ENCODE measurements around the gene ZNF358. TPM values are rescaled to one million over a fixed set of nuclear protein-coding genes. Genes with fewer than 3 reads are reported as not detected.

The ZNF358 gene
- total RNA-seq, 1 donor from 2014 or later, result 24.2 TPM

DNA sequence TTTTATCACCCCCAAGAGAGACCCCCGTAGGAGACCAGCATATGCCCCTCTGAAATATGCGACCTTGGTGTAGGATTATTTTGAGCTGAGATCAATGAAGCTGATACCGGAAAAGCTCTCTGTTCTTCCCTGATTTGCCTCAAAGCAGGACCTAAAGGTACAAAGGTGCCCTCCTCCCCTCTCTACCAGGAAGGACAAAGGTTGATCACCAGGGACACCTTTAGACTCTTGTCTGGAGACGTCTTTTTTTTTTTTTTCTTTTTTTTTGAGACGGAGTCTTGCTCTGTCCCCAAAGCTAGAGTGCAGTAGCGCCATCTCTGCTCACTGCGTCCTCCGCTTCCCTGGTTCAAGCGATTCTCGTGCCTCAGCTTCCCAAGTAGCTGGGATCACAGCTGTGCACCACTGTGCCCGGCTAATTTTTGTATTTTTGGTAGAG, 26.3 kb upstream of the ZNF358 start:
- no peak for DNase-seq

DNA sequence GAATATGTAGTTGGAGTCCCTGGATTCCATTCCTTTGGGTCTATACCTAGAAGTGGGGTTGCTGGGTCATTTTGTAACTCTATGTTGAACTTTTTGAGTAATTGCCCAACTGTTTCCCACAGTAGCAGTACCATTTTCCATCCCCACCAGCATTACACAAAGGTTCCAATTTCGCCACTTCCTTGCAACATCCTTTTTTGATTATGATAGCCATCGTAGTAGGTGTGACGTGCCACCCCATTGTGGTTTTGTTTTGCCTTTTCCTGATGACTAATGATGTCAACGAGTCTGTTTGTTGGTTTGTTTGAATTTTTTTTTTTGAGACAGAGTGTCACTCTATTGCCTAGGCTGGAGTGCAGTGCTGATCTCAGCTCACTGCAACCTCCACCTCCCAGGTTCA, 23.8 kb upstream of the ZNF358 start:
- DNase-seq, result no peak

DNA sequence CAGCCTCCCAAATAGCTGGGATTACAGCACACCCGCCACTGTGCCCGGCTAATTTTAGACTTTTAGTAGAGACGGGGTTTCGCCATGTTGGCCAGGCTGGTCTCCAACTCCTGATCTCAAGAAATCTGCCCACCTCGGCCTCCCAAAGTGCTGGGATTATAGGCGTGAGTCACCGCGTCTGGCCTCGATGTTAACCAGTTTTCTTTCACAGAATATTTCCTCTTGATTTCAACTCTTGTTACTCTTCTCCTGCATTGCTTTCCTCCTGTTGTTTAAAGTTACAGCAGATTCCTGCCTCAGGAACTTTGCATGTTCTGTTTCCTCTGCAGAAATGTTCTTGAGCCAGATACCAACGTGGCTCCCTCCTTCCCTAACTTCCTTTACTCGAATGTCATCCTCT, 23.3 kb upstream of the ZNF358 start:
- no peak for DNase-seq

DNA sequence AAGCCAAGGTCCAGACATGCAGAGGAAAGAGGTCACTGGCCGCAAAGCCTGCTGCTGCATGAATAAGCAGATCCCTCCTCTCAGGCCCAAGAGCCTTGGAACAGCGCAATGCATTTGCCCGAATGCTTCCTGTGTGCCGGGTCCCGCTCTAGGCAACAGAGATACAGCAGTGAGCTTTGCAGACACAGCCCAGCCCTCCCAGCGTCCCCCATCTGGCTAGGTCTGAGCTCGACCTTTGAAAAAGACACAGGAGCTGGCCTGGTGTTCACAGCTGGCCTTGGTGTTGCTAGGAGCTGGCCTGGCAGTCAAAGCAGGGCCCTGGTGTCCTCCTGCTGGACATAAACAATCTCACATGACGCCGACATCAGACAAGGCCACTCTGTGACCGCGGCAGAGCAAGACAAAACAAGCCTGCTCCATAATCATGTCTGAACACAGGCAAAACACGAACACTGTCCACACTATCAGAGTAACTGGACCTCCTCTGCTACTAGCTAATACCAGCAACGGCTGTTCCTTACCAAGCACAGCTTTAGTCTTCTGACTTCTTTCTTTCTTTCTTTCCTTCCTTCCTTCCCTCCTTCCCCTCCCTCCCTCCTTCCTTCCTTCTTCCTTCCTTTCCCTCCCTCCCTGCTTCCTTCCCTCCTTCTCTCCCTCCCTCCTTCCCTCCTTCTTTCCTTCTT, 21.3 kb upstream of the ZNF358 start:
- peak; percentile 40 for DNase-seq

DNA sequence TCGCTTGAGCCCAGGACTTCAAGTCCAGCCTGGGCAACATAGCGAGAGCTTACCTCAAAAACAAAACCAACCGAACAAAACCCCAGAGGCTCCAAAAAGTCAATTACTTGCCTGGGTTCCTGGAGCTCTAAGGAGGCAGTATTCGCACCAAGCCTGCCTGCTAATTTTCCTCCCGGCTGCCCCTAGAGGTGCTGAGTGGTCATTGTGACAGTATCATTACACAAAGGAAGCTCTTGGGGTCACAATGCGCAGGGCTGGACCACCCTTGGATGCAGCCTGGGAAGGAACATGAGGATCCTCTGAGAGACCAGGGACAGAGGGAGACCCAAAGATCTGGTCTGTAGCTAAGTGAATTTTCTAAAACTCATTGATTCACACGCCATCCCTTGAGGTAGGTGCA, 18.6 kb upstream of the ZNF358 start:
- DNase-seq, result no peak

DNA sequence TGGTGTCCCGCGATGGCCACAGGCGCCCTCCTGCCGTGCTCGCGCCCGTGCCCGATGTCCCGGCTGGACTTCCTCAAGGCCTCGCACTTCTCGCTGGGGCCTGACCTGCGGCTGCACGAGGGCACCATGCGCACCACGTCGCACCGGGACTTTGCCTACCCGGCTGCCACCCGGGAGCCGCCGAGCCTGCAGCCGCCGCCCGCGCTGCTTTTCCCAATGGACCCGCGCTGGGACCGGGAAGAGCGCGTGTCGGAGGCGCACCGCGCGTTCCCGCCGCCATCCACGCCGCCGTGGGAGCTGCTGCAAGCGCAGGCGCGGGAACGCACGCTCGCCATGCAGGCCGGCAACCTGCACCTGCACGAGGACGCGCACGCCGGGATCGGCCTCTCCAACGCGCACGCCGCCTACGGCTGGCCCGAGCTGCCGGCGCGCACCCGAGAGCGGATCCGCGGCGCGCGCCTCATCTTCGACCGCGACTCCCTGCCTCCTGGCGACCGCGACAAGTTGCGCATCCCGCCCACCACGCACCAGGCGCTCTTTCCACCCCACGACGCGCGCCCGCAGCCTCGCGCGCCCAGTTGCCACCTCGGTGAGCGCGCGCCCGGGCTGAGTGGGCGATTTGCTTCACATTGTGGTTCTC, 15.0 kb upstream of the ZNF358 start:
- DNase-seq, result peak; percentile 73

DNA sequence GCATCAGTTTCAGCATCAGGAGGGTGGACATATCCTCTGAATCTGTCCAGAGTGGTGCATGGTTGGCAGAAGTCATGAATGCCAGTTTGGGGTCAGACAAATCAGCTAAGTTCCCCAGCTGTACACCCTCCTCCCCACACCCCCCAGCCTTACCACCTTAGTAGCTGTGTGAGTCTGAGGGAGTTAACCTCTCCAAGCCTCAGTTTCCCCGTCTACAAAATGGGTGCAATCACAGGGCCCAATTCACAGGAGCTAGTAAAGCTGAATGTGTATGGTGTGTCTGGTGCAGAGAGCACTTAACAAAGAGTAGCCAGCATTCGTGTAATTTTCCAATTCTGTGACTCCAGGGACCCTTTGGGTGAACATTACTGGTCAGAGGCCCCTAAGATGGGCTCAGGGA, 13.4 kb upstream of the ZNF358 start:
- DNase-seq, result no peak

DNA sequence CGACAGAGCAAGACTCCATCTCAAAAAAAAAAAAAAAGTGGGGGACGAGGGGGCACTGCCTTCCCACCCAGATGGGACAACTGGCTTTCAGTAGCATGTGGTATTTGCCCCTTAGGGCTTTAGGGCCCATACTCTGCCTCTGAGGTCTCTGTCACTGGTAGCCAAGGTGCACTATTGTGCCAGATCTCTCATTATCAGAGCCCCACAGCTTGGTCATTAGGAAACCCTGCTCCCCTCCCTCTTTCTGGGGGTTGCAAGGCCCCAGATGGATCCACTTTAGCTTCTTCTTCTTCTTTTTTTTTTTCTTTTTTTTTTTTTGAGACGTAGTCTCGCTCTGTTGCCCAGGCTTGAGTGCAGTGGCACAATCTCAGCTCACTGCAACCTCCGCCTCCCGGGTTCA, 11.2 kb upstream of the ZNF358 start:
- no peak for DNase-seq

DNA sequence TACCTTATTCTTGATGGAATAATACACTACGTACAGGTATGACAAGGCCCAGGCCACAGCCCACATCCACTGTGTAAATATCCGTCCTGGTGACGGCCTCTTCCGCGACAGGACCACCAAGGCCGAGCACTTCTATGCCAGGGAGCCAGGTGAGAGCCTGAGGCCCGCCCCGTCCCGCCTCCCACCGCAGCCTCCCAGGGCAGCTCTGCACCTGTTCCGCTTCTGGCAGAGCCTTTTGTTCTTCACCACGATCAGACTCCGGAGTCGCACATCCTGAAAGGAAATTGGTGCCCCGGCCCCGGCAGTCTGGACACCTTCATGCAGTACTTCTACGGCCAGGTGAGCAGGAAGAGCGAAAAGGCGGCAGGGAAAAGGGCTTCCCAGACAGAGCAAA, 10.6 kb upstream of the ZNF358 start:
- DNase-seq, result no peak

DNA sequence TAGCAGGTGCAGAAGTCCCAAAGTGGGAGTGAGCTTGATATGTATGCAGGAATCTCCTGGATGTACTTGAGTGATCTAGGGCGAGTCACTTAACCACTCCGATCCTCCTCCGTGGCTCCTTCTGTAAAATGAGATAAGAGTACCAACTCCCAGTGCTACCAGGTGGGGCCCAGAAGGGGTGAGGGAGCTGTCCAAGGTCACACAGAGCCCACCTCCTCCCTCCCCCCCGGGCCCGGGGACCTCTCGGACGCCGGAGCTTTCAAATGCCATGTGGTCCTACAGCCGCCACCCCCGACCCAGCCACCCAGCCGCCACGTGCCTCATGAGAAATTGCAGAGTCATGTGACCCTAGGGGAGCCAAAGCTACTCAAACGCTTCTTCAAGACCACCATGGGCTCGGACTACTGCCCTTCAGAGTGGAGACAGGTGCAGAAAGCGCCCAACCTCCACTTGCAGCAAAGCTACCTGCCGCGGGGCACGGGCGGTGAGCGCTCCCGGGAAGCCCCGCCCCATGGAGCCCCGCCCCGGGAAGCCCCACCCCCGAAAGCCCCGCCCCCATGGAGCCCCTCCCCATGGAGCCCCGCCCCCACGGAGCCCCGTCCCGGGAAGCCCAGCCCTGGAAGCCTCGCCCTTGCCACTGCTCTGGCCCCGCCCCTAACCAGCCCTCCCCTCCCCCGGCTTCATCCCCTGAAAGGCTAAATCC, 10.1 kb upstream of the ZNF358 start:
- no peak for DNase-seq

DNA sequence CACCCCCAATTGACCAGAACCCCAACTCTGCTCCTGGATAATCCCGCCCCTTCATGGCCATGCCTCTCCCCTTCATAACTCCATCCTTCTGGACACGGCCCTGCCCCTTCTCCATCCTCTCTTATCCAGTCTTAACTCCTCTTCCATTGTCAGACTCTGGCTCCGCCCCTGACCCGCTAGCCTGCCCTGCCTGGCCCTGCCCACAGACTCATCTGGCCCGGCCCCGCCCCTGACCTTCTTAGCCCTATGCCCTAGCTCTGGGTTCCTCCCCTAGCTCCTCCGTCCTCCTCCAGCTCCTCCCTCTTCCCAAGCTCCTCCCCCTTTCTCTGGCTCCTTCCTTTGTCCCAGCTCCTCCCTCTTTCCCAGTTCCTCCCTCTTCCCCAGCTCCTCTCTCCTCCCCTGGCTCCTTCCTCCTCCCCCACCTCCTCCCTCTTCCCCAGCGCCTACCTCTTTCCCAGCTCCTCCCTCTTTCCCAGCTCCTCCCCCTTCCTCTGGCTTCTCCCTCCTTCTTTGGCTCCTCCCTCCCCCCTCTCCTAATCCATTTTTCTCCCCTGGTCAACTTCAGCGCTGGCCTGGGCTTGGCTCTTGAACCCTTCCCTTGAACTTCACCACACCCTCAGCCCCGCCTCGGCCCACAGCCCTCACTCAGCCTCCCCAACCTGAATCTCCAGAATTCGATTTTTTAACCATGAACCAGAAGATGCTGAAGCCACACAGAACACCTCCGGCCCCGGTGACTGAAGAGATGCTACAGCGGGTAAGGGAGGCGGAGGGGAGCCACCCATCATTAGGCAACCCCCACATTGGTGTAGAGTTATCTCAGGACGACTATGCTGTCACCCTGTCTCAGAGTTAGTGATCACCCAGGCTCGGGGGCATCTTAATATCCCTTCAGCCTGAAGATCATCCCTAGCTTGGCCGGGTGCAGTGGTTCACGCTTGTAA, 9.2 kb upstream of the ZNF358 start:
- DNase-seq, result peak; percentile 36

DNA sequence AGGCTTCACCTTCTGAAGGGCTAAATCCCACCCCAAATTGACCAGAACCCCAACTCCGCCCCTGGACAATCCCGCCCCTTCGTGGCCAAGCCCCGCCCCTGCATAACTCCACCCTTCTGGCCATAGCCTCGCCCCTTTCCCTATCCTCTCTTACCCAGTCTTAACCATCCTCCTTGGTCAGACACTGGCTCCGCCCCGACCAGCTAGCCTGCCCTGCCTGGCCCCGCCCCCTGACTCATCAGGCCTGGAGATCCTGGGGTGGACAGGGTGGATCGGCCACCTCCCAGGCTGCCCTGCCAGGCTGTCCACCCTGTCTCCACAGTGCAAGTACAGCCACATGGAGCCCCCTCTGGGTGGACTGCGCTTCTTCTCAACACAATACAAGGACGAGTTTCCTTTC, 8.0 kb upstream of the ZNF358 start:
- no peak for DNase-seq

DNA sequence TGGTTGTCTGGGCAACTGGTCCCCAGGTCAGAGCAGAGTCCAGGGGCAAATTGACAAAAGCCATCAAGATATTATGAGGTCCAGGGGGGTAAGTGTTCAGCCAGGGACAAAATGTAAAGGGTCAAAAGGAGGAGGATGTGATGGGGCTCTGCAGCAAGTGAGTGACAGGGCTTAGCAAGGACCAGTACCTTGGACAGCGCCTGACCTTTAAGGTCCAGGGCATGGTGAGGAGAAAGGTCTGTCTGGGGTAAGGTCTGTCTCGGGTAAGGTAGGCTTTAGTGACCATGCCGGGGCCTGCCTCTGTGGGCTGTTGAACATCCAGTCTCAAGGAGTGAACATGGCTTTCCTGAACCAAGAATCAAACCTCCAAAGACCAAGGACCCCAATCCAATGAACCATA, 6.3 kb upstream of the ZNF358 start:
- no peak for DNase-seq

DNA sequence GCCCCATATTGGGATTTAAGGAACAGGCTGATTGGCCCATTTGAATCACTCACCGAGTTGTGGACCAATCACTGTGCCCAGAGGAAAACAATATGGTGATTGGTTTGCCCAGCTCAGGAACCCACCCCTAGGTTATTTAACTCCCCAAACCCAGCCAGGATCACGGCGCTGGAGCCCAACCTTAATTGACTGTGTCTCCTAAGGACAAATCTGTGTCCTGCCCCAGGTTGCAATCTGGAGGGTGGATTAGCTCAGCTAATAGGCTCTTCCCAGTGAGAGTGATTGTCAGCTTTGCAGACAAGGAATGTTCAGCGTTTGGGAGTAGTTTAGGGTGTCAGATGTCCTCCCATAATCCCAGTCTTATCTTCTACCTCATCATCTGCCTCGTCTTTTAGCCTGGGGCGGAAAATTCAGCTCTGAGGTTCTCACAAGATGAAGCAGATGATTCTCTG, 3.5 kb upstream of the ZNF358 start:
- DNase-seq, result no peak

DNA sequence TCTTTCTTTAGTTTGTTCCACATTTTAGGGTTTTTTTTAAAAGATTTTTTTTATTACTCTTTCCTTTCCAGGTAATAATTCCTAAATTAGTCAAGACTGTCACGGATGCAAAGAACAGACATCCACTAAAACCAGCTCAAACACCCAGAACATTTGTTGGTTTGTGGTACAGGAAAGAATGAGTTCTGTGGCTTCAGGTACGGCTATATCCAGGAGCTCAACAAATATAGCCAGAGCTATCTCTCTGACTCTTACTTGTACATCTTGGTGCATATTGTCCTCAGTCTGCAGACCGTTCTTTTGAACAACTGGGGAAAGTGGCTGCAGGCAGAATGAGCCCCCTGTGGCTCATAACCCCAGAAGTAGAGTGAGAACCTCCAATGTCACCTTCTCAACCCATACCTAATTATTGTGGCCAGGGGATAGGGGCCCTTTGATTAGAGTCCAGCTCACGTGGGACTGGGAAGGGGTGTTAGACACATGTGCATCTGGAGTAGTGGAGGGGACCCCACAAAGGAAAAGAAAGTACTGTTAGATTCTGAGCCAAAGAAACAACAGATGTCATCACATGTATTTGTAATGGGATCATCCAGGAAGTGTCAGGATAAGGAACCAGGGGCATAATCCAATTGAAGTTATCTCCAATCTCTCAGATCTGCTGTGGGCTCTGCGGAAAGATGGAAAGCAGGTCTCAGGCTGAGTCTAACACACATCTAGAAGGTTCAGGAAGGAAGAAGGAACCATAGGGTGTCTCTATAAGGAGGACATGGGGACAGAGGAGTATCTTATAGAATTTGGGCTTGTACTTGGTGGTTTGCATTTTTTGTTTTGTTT, 1.9 kb upstream of the ZNF358 start:
- no peak for DNase-seq

DNA sequence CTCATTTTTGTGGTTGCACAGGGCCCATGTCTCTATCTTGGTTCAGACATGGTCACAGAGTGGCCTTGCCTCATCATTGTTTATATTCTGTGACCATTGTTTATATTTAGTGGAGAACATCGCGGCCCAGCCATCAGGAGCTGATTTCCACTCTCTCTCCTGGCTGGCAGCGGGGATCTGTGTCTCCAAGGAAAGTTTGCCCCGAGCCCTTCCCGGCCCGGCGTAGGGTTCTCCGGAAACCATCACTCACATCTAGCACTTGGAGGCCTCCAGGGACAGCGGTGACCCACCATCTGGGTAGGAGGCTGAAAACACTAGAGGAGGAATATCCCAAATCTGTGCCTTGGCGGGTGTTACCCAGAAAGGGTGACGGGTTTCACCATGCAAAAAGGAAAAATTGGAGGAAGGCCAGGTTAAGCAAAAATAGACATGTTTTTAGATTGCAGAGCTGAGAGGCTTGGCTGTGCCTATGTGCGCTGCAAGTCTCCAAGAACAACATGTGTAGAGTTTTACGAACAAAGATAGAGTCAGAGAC, 726 bp upstream of the ZNF358 start:
- peak; percentile 51 for DNase-seq

DNA sequence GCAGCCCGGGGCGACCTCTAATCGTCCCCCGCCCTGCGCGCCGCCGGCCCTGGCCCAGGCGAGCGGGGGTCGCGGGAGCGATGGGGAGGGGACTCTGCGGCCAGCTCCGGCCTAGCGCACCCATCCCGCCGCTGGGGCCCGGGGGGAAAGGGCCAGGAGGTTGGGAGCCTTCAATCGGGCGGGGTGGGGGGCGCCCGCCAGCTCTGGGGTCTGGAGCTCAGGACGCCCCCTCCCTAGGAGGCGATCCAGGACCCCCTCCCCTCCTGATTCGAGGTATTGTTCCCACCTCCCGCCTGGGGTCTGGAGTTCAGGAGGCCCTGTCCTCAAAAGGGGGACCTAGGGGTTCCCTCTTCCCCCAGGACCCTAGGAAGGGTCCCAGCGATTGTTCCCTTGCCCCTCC, 430 bp downstream of the ZNF358 start:
- no peak for DNase-seq

DNA sequence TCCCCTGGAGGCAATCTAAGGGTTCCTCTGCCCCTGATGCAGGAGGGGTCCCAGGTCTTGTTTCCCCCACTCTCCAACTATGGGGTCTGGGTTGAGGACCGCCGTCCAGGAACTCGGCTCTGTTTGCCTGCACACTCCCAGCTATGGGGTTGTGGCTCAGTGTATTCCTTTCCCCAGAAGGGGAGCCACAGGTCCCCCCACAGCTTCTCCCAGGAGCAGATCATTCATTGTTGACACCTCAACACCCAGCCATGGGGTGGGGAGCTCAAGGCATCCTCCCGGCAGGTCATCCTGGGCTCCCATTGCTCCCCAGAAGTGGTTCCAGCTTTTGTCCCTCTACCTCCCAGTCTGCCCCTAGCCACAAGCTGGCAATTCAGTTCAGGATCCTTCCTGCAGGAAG, 975 bp downstream of the ZNF358 start:
- no peak for DNase-seq

DNA sequence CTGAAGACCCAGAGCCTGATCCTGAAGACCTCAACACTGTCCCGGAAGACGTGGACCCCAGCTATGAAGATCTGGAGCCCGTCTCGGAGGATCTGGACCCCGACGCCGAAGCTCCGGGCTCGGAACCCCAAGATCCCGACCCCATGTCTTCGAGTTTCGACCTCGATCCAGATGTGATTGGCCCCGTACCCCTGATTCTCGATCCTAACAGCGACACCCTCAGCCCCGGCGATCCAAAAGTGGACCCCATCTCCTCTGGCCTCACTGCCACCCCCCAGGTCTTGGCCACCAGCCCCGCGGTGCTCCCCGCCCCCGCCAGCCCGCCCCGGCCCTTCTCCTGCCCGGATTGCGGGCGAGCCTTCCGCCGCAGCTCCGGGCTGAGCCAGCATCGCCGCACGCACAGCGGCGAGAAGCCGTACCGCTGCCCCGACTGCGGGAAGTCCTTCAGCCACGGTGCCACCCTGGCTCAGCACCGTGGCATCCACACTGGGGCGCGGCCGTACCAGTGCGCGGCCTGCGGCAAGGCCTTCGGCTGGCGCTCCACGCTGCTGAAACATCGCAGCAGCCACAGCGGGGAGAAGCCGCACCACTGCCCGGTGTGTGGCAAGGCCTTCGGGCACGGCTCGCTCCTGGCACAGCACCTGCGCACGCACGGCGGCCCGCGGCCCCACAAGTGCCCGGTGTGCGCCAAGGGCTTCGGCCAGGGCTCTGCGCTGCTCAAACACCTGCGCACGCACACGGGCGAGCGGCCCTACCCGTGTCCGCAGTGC, 3.6 kb downstream of the ZNF358 start:
- DNase-seq, result no peak
